ENCODE measurements around the gene TBX2. TPM values are rescaled to one million over a fixed set of nuclear protein-coding genes. Genes with fewer than 3 reads are reported as not detected.

Gene TBX2
- total RNA-seq, 2 experiments from 2014 or later, result not detected

GRCh38 chr17:61403801-61404662 is 4.4 kb downstream of the TBX2 start:
- no peak for DNase-seq
- ChIA-PET POLR2A (no interaction called here), CTCF (interaction anchor here (1.3 to 3.4 kb wide), 3 partner anchors 8 to 422 kb away, joined by 4 to 17 read pairs (median 4); no protein-coding TSS in a partner anchor)
- no peaks in the 10 kb centered on the region for H3K9me3 Mint-ChIP-seq
- H3K4me3 Mint-ChIP-seq, result peak overlapping the region; percentile 45
- H3K27ac Mint-ChIP-seq, result peak overlapping the region; percentile 57
- H3K36me3 Mint-ChIP-seq (ENCODE audit: low read depth), result no peaks in the 10 kb centered on the region
- H3K27me3 Mint-ChIP-seq, result peaks cover 70% of the 10 kb centered on the region
- peaks cover 25% of the 10 kb centered on the region for H3K4me1 Mint-ChIP-seq

DNA sequence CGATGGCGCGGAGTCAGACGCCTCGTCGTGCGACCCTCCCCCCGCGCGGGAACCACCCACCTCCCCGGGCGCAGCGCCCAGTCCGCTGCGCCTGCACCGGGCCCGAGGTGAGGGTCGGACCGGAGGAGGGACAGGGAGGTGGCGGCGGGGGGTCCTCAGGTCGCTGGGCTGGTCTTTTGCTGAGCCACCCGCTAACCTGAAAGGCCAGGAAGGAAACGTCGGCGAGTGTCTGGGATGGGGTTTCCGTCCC is 4.9 kb downstream of the TBX2 start:
- H3K4me3 Mint-ChIP-seq, result no peak overlapping the region

DNA sequence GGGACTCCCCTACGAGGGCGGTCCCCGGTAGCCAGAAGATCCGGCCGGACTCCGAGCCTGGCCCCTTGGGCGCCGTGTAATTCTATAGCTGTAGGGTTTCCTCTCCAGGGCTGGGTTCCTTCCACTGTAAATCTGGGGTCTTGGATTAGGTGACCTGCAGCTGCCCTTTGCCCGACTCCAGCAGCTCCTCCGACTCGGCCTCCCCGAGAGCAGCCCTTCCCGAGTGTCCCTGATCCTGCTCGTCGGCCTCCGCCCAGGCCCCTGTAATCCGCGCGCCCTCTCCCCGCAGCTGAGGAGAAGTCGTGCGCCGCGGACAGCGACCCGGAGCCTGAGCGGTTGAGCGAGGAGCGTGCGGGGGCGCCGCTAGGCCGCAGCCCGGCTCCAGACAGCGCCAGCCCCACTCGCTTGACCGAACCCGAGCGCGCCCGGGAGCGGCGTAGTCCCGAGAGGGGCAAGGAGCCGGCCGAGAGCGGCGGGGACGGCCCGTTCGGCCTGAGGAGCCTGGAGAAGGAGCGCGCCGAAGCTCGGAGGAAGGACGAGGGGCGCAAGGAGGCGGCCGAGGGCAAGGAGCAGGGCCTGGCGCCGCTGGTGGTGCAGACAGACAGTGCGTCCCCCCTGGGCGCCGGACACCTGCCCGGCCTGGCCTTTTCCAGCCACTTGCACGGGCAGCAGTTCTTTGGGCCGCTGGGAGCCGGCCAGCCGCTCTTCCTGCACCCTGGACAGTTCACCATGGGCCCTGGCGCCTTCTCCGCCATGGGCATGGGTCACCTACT is 5.5 kb downstream of the TBX2 start:
- no peak for DNase-seq
- Mint-ChIP-seq H3K27ac (no peak overlapping the region), H3K4me3 (no peak overlapping the region), H3K27me3 (peaks cover 73% of the 10 kb centered on the region), H3K9me3 (no peaks in the 10 kb centered on the region), H3K36me3 (ENCODE audit: low read depth) (no peaks in the 10 kb centered on the region), H3K4me1 (peaks cover 29% of the 10 kb centered on the region)
- CTCF ChIA-PET, result interaction anchor here (1.3 kb wide), 2 partner anchors 12 to 423 kb away, joined by 4 read pairs; no protein-coding TSS in a partner anchor
- POLR2A ChIA-PET, result no interaction called here

More for the DNA sequence above, 4.9 kb downstream of the TBX2 start:
- DNase-seq, result no peak
- Mint-ChIP-seq H3K27me3 (peaks cover 69% of the 10 kb centered on the region), H3K36me3 (ENCODE audit: low read depth) (no peaks in the 10 kb centered on the region), H3K4me1 (peaks cover 25% of the 10 kb centered on the region), H3K27ac (no peak overlapping the region), H3K9me3 (no peaks in the 10 kb centered on the region)
- POLR2A ChIA-PET, result no interaction called here
- CTCF ChIA-PET, result interaction anchor here (1.3 kb wide), 2 partner anchors 13 to 423 kb away, joined by 4 read pairs; no protein-coding TSS in a partner anchor

GRCh38 chr17:61405686-61406536 is 6.3 kb downstream of the TBX2 start:
- CTCF ChIA-PET, result interaction anchor here (0.9 to 1.3 kb wide), 2 partner anchors 11 to 48 kb away, joined by 3 to 4 read pairs; no protein-coding TSS in a partner anchor
- DNase-seq, result no peak
- Mint-ChIP-seq H3K27me3 (peaks cover 76% of the 10 kb centered on the region), H3K36me3 (ENCODE audit: low read depth) (no peaks in the 10 kb centered on the region), H3K4me3 (no peak overlapping the region), H3K4me1 (peaks cover 36% of the 10 kb centered on the region), H3K27ac (no peak overlapping the region), H3K9me3 (no peaks in the 10 kb centered on the region)
- POLR2A ChIA-PET, result no interaction called here

GRCh38 chr17:61406537-61406845 is 6.8 kb downstream of the TBX2 start:
- Mint-ChIP-seq H3K36me3 (ENCODE audit: low read depth) (no peaks in the 10 kb centered on the region), H3K4me3 (no peak overlapping the region), H3K9me3 (no peaks in the 10 kb centered on the region), H3K4me1 (peaks cover 34% of the 10 kb centered on the region), H3K27me3 (peaks cover 73% of the 10 kb centered on the region), H3K27ac (no peak overlapping the region)
- POLR2A ChIA-PET, result no interaction called here
- no peak for DNase-seq
- CTCF ChIA-PET, result interaction anchor here (0.6 to 0.9 kb wide), 2 partner anchors 27 to 48 kb away, joined by 3 read pairs; no protein-coding TSS in a partner anchor

DNA sequence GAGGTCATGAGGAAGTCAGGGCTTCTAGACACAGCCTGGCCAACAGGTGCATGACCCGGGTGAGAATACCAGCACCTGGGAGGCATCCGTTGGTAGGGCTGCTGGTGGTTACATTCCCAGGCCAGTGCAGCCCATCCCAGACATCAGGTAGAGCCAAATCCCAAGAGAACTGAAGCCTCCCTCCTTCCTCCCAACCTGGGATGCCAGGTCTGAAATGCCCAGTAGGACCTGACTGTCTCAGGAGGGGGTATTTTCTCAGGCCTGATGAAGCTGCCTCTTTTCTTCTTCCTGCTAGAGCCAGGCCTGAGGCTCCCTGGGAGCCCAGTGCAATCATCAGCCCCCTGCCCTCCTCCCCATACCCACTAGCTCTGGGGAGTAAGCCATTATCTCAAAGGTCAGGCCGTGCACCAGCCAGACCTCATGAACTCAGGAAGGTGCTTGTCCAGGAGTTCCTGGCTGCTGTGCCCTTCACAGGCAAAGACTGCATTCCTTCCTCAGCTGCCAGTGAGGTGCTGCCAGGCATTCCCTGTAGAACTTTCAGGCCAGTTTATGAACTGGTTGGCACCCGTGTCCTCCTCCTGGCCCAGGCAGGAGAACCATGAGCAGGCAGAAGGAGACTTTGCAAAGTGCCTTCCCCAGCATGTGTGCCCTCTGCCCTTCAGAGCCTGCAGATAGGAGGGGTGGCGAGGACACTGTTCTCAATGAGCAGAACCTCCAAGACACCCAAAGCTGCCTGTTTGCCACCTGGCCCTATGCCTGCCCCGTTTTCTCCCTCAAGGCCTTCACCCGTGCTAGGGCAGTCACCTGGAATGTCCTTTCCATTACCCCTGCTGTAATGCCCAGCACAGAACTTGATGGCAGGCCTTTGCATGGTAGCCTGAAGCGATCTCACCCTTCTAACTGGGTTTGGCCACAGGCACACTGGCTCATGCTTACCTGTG is 7.6 kb downstream of the TBX2 start:
- H3K4me3 Mint-ChIP-seq, result no peak overlapping the region
- H3K9me3 Mint-ChIP-seq, result no peaks in the 10 kb centered on the region
- H3K27me3 Mint-ChIP-seq, result peaks cover 66% of the 10 kb centered on the region
- POLR2A ChIA-PET, result no interaction called here
- H3K4me1 Mint-ChIP-seq, result peaks cover 34% of the 10 kb centered on the region
- CTCF ChIA-PET, result interaction anchor here (0.6 to 0.9 kb wide), 3 partner anchors 26 to 325 kb away, joined by 3 read pairs; no protein-coding TSS in a partner anchor
- H3K36me3 Mint-ChIP-seq (ENCODE audit: low read depth), result no peaks in the 10 kb centered on the region
- H3K27ac Mint-ChIP-seq, result no peak overlapping the region
- no peak for DNase-seq

DNA sequence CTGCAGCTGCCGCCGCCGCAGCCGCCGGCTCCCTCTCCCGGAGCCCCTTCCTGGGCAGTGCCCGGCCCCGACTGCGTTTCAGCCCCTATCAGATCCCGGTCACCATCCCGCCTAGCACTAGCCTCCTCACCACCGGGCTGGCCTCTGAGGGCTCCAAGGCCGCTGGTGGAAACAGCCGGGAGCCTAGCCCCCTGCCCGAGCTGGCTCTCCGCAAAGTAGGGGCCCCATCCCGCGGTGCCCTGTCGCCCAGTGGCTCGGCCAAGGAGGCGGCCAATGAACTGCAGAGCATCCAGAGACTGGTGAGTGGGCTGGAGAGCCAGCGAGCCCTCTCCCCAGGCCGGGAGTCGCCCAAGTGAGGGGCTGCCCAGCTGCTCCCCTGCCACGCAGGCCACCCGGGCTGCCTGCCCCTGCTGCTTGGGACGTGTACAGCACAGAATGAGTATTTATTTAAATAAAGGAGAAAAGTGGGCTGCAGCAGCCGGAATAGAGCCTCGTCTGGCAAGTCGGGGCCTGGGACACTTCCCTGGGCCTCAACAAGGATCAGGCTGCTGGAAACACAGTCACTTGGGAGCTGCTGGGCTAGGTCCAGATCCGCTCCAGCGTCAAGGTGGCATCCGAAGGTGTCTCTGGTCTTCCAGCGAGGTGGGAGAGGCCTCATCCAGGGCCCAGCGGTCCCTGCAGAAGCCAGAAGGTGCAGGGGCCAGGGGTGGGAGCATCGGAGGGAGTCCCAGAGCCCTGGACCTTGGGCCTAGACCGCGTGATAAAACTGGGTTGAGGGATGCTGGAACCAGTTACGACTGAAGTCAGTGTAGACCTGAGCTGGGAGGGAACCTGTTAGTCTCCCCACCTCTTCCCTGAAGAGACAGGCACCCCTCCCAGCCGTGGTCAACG is 8.8 kb downstream of the TBX2 start:
- POLR2A ChIA-PET, result no interaction called here
- peaks cover 60% of the 10 kb centered on the region for H3K27me3 Mint-ChIP-seq
- H3K4me3 Mint-ChIP-seq, result peak overlapping the region; percentile 47
- no peak for DNase-seq
- H3K36me3 Mint-ChIP-seq (ENCODE audit: low read depth), result no peaks in the 10 kb centered on the region
- CTCF ChIA-PET, result interaction anchor here (0.6 kb wide), 3 partner anchors 263 to 394 kb away, joined by 3 read pairs; no protein-coding TSS in a partner anchor
- H3K9me3 Mint-ChIP-seq, result no peaks in the 10 kb centered on the region
- H3K4me1 Mint-ChIP-seq, result peaks cover 25% of the 10 kb centered on the region
- no peak overlapping the region for H3K27ac Mint-ChIP-seq

DNA sequence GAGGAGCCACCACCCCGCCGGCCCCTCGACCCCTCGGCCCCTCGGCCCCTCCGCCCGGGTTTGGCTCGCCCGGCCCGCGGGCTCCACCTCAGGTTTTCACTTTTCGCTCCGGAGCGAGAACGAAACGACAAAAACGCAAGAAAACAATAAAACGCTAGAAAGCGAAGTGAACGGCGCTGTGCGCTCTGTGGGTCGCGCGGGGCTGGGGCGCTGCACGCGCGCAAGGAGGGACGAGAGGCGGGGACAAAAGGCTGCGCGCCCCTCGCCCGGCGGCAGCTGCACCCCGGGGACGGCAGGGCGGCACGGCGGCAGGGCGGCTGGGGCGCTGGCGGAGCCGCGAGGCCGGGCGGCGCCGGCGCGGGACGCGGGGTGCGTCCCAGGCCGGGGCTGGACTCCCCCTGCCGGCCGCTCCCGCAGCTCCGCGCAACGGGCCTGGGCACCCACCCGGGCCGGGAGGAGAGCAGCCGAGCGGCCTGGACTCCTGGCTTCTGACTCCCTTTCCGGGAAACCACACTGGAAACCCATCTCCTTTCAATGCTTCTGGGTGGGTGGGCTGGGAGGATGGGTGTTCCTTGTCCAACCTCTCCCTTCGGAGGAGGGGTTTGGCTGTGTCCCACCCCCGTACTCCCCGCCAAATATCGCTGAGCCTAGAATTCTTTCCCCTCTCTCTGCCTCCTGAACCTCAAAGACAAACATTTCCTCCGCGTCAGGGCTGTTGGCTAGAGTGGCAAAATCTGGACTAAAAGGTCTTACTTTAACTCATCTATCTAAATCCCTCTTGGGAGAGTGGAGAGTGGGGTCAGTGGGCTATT is 9.9 kb downstream of the TBX2 start:
- Mint-ChIP-seq H3K4me3 (peak overlapping the region; percentile 40), H3K36me3 (ENCODE audit: low read depth) (no peaks in the 10 kb centered on the region), H3K27me3 (peaks cover 58% of the 10 kb centered on the region), H3K4me1 (peaks cover 19% of the 10 kb centered on the region), H3K9me3 (no peaks in the 10 kb centered on the region), H3K27ac (no peak overlapping the region)
- POLR2A ChIA-PET, result no interaction called here
- CTCF ChIA-PET, result interaction anchor here (0.5 to 0.8 kb wide), 3 partner anchors 264 to 700 kb away, joined by 3 read pairs; no protein-coding TSS in a partner anchor
- no peak for DNase-seq

DNA sequence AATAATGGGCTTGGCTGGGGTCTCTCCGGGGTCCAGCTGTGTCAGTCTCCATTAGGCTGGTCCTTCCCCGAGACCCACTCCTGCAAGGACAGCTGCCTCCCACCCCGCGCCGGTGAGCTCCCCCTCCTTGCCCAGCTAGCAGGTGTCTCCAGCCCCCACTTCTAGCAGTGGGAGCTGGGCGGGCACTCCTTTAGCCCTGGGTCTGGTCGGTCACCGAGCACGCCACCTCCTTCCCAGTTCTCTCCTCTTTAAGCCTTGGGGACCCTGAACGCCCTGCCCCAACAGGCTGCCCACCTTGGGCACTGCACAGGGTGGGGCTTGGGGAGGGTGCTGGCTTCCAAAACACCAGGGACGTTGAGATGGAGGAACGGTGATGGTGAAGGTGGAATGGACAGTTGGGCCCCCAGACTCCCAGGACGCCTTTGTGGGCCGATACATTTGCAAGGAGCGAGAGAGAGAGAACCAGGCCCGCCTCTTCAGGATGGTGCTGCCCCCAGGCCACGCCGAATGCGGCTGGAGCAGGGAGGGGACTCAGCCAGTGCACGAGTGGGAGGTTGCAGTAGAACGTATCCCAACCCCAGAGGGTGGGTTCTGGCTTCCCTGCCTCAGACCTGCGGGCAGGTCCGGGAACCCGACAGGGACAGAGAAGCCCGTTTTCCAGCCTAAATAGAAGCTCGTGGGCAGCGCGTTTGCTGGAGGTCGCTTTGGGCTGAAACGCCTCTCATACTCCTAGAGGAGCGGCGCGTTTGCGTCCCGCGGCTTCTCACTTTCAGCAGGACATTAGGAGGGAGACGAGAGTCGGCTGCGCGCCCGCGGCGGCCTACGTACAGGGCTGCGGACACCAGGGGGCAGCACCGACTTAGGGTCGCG is 10.7 kb downstream of the TBX2 start:
- Mint-ChIP-seq H3K27ac (peak overlapping the region; percentile 50), H3K27me3 (peaks cover 56% of the 10 kb centered on the region), H3K4me1 (peaks cover 19% of the 10 kb centered on the region), H3K36me3 (ENCODE audit: low read depth) (no peaks in the 10 kb centered on the region), H3K4me3 (peak overlapping the region; percentile 54), H3K9me3 (no peaks in the 10 kb centered on the region)
- ChIA-PET CTCF (interaction anchor here (0.5 to 2.9 kb wide), 3 partner anchors 8 to 315 kb away, joined by 3 to 17 read pairs (median 3); no protein-coding TSS in a partner anchor), POLR2A (no interaction called here)
- DNase-seq, result peak; percentile 62

GRCh38 chr17:61411011-61411260 is 11.3 kb downstream of the TBX2 start:
- CTCF ChIA-PET, result interaction anchor here (0.9 to 2.9 kb wide), 2 partner anchors 9 to 164 kb away, joined by 3 to 17 read pairs; no protein-coding TSS in a partner anchor
- Mint-ChIP-seq H3K4me1 (peaks cover 19% of the 10 kb centered on the region), H3K27me3 (peaks cover 57% of the 10 kb centered on the region), H3K27ac (no peak overlapping the region), H3K4me3 (no peak overlapping the region), H3K36me3 (ENCODE audit: low read depth) (no peaks in the 10 kb centered on the region), H3K9me3 (no peaks in the 10 kb centered on the region)
- POLR2A ChIA-PET, result no interaction called here
- no peak for DNase-seq

All from activated CD4-positive, alpha-beta T cell treated with anti-CD3 and anti-CD28 coated beads, Interleukin-2, amount 10 ng/mL, durations not matched to agents 7 days and 5 days (primary cell).